ENCODE measurements around the gene TNFRSF1B. TPM values are rescaled to one million over a fixed set of nuclear protein-coding genes. Genes with fewer than 3 reads are reported as not detected.

TNFRSF1B gene
- total RNA-seq, 2 experiments from 2014 or later = 187 to 193 TPM

GRCh38 chr1:12147201-12147701 is 19.5 kb upstream of the TNFRSF1B start:
- no peaks in the 10 kb centered on the region for H3K27me3 Mint-ChIP-seq
- no peak for DNase-seq
- H3K36me3 Mint-ChIP-seq = peaks cover 23% of the 10 kb centered on the region
- peak overlapping the region; percentile 62 for H3K27ac Mint-ChIP-seq
- H3K4me3 Mint-ChIP-seq = no peak overlapping the region
- peaks cover 20% of the 10 kb centered on the region for H3K9me3 Mint-ChIP-seq
- H3K4me1 Mint-ChIP-seq = peaks cover 79% of the 10 kb centered on the region

- no peak overlapping the region for H3K4me3 Mint-ChIP-seq
- no peak for DNase-seq
- peaks cover 20% of the 10 kb centered on the region for H3K9me3 Mint-ChIP-seq
Measured at GRCh38 chr1:12148160-12148957, 18.4 kb upstream of the TNFRSF1B start.

GRCh38 chr1:12148958-12149790 is 17.6 kb upstream of the TNFRSF1B start:
- H3K27me3 Mint-ChIP-seq = no peaks in the 10 kb centered on the region
- peaks cover 80% of the 10 kb centered on the region for H3K4me1 Mint-ChIP-seq
- peaks cover 23% of the 10 kb centered on the region for H3K36me3 Mint-ChIP-seq
- DNase-seq = no peak
- no peak overlapping the region for H3K4me3 Mint-ChIP-seq
- peaks cover 20% of the 10 kb centered on the region for H3K9me3 Mint-ChIP-seq
- H3K27ac Mint-ChIP-seq = peak overlapping the region; percentile 54

More at GRCh38 chr1:12148160-12148957, 18.4 kb upstream of the TNFRSF1B start:
- peak overlapping the region; percentile 23 for H3K27ac Mint-ChIP-seq
- peaks cover 84% of the 10 kb centered on the region for H3K4me1 Mint-ChIP-seq
- no peaks in the 10 kb centered on the region for H3K27me3 Mint-ChIP-seq
- H3K36me3 Mint-ChIP-seq = peaks cover 23% of the 10 kb centered on the region

GRCh38 chr1:12149791-12150175 is 17.0 kb upstream of the TNFRSF1B start:
- peak overlapping the region; percentile 89 for H3K27ac Mint-ChIP-seq
- H3K9me3 Mint-ChIP-seq = peaks cover 20% of the 10 kb centered on the region
- peaks cover 23% of the 10 kb centered on the region for H3K36me3 Mint-ChIP-seq
- peaks cover 80% of the 10 kb centered on the region for H3K4me1 Mint-ChIP-seq
- DNase-seq = no peak
- no peaks in the 10 kb centered on the region for H3K27me3 Mint-ChIP-seq
- H3K4me3 Mint-ChIP-seq = no peak overlapping the region

- peak overlapping the region; percentile 57 for H3K4me3 Mint-ChIP-seq
- H3K27me3 Mint-ChIP-seq = no peaks in the 10 kb centered on the region
- H3K36me3 Mint-ChIP-seq = peaks cover 23% of the 10 kb centered on the region
- peak overlapping the region; percentile 89 for H3K27ac Mint-ChIP-seq
- peaks cover 80% of the 10 kb centered on the region for H3K4me1 Mint-ChIP-seq
- DNase-seq = no peak
- peaks cover 20% of the 10 kb centered on the region for H3K9me3 Mint-ChIP-seq
Measured at GRCh38 chr1:12150456-12151200, 16.2 kb upstream of the TNFRSF1B start.

GRCh38 chr1:12151465-12151864 is 15.3 kb upstream of the TNFRSF1B start:
- no peak for DNase-seq
- Mint-ChIP-seq H3K27ac (peak overlapping the region; percentile 89), H3K4me3 (no peak overlapping the region)

GRCh38 chr1:12152113-12152891 is 14.5 kb upstream of the TNFRSF1B start:
- Mint-ChIP-seq H3K36me3 (peaks cover 23% of the 10 kb centered on the region), H3K27me3 (no peaks in the 10 kb centered on the region), H3K27ac (peak overlapping the region; percentile 89), H3K4me1 (peaks cover 79% of the 10 kb centered on the region), H3K9me3 (peaks cover 20% of the 10 kb centered on the region), H3K4me3 (no peak overlapping the region)
- no peak for DNase-seq

More at GRCh38 chr1:12151465-12151864, 15.3 kb upstream of the TNFRSF1B start:
- Mint-ChIP-seq H3K36me3 (peaks cover 23% of the 10 kb centered on the region), H3K27me3 (no peaks in the 10 kb centered on the region), H3K4me1 (peaks cover 80% of the 10 kb centered on the region), H3K9me3 (peaks cover 20% of the 10 kb centered on the region)

GRCh38 chr1:12153181-12153785 is 13.5 kb upstream of the TNFRSF1B start:
- Mint-ChIP-seq H3K9me3 (peaks cover 20% of the 10 kb centered on the region), H3K27ac (peak overlapping the region; percentile 50), H3K36me3 (peaks cover 23% of the 10 kb centered on the region), H3K27me3 (no peaks in the 10 kb centered on the region), H3K4me3 (no peak overlapping the region), H3K4me1 (peaks cover 79% of the 10 kb centered on the region)
- no peak for DNase-seq

- Mint-ChIP-seq H3K4me1 (peaks cover 71% of the 10 kb centered on the region), H3K9me3 (peaks cover 10% of the 10 kb centered on the region), H3K4me3 (no peak overlapping the region), H3K27me3 (no peaks in the 10 kb centered on the region), H3K36me3 (peaks cover 12% of the 10 kb centered on the region), H3K27ac (peak overlapping the region; percentile 82)
- no peak for DNase-seq
Measured at GRCh38 chr1:12155328-12155727, 11.5 kb upstream of the TNFRSF1B start.

GRCh38 chr1:12157366-12158231 is 9.2 kb upstream of the TNFRSF1B start:
- peak overlapping the region; percentile 98 for H3K27ac Mint-ChIP-seq
- H3K4me3 Mint-ChIP-seq = peak overlapping the region; percentile 75
- peaks cover 2% of the 10 kb centered on the region for H3K9me3 Mint-ChIP-seq
- peaks cover 1% of the 10 kb centered on the region for H3K36me3 Mint-ChIP-seq
- no peaks in the 10 kb centered on the region for H3K27me3 Mint-ChIP-seq
- H3K4me1 Mint-ChIP-seq = peaks cover 73% of the 10 kb centered on the region
- DNase-seq = peak; percentile 65

- H3K4me1 Mint-ChIP-seq = peaks cover 73% of the 10 kb centered on the region
- peaks cover 2% of the 10 kb centered on the region for H3K9me3 Mint-ChIP-seq
- peak overlapping the region; percentile 98 for H3K27ac Mint-ChIP-seq
- H3K27me3 Mint-ChIP-seq = no peaks in the 10 kb centered on the region
- peak overlapping the region; percentile 75 for H3K4me3 Mint-ChIP-seq
- peaks cover 1% of the 10 kb centered on the region for H3K36me3 Mint-ChIP-seq
- DNase-seq = peak; percentile 34
Measured at GRCh38 chr1:12158357-12159092, 8.3 kb upstream of the TNFRSF1B start.

- no peak for DNase-seq
- Mint-ChIP-seq H3K9me3 (peaks cover 2% of the 10 kb centered on the region), H3K36me3 (peaks cover 1% of the 10 kb centered on the region), H3K27me3 (no peaks in the 10 kb centered on the region), H3K4me3 (no peak overlapping the region), H3K4me1 (peaks cover 79% of the 10 kb centered on the region), H3K27ac (peak overlapping the region; percentile 65)
Measured at GRCh38 chr1:12159816-12160215, 7.0 kb upstream of the TNFRSF1B start.

Data from activated naive CD8-positive, alpha-beta T cell treated with anti-CD3 and anti-CD28 coated beads for 36 hours (primary cell).